Measurements from ENCODE around the gene ASXL1.

DNA sequence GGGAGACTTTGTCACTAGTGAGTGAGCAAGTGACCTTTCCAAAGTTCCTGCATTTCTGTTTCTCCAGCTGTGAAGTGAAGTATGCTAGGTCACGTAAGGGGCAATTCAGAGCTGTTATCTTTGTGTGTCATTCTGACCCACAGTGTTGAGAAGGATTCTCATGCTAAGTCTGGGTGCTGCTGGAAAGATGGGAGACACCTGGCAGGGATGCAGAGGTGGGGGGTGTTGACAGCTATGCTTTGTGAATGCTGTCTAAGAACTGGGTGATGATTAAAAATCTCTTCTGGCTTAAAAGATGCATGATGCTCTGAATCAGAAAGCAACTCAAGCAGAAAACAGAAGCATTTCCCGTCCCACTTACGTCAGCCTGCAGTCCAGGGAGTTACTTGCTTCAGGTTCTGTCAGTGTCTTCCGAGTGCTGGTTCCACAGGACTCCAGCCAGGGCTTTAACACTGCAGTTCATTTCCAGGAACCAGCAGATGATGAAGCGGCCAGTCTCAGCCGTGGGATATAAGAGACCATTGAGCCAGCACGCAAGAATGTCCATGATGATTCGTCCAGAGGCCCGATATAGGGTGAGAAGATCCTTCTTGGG, 30.9 kb upstream of the ASXL1 start:
- TF ChIP-seq EZH2 (IDR thresholded peaks at IDR 0.05) = no peak
- TF ChIP-seq POLR2AphosphoS5 (IDR thresholded peaks at IDR 0.05; ENCODE audit: borderline replicate concordance, low read depth, low read length) = no peak
